CD4-positive, alpha-beta T cell treated with Interleukin-12 subunit alpha and Interleukin-12 subunit beta, for 1 hour (primary cell): ENCODE results near the gene TMEM54.

ENCODE experiments used
- DNase-seq: peaks from one replicate; pipeline ENCODE4 v3.0.0-alpha.2; 2020

The TMEM54 gene, protein sequence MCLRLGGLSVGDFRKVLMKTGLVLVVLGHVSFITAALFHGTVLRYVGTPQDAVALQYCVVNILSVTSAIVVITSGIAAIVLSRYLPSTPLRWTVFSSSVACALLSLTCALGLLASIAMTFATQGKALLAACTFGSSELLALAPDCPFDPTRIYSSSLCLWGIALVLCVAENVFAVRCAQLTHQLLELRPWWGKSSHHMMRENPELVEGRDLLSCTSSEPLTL

GRCh38 chr1:32900956-32901822 is at the start of gene TMEM54:
TSS of gene TMEM54 (minus strand) at chr1:32901389. CDS start at chr1:32901238, 151 bp downstream.
- DNase-seq = no peak

DNA sequence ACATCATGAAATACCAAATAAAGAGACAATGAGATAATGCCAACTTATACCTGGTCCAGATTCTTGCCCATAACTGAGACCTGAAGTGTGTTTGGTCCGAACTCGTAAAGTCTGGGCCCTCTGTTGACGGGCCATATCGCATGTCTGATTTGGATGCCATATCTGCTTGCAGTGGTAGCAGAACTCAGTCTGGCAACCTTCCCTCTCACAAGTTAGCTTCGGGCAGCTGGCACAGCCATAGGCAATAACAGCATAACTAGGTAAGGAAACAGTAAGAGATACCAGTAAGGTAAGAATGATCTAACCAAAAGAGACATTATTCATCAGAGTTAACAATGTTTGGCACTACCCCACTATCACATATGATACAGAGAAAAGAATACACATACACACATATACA is 48.3 kb upstream of the TMEM54 start:
- no peak for DNase-seq

DNA sequence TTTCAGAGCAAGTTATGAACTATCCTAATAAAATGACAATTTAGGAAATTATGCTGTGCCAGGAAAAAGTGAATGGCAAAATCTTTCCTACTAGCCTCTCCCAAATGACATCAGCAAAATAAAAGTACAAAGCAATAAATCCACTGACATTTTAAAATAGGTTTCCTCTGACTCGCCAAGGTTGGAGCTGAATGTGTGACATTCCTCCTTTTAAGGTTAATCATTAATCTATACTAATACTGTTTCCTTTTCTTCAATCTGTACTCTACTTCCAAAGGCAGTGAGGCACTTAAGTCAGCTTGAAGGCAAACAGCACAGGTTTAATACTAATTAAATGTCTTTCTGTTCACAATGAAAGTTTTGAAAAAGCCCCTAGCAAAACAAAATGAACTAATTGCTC is 47.7 kb upstream of the TMEM54 start:
- no peak for DNase-seq

DNA sequence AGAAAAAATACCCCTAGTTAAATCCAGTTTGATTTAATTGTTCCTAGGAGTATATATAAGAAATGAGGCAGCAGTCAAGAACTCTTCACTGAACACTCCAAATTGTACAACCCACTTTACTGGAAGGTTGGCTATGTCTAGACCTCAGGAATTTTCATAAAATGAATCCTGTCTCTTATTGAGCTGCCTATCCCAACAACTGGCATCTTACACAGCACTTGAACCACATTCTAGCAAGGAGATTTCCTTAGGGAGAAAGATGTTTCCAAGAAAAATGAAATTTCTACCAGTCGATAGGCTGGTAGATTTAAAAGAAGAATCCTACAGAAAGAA is 47.2 kb upstream of the TMEM54 start:
- no peak for DNase-seq

- DNase-seq = no peak
These were observed 46.6 kb upstream of the TMEM54 start for GRCh38 chr1:32947669-32948389.

- no peak for DNase-seq
These were observed 45.2 kb upstream of the TMEM54 start for GRCh38 chr1:32946413-32946812.

- DNase-seq = no peak
These were observed 43.0 kb upstream of the TMEM54 start for GRCh38 chr1:32944180-32944579.

GRCh38 chr1:32939655-32940371 is 38.6 kb upstream of the TMEM54 start:
- no peak for DNase-seq

GRCh38 chr1:32937061-32937460 is 35.9 kb upstream of the TMEM54 start:
- DNase-seq = no peak

DNA sequence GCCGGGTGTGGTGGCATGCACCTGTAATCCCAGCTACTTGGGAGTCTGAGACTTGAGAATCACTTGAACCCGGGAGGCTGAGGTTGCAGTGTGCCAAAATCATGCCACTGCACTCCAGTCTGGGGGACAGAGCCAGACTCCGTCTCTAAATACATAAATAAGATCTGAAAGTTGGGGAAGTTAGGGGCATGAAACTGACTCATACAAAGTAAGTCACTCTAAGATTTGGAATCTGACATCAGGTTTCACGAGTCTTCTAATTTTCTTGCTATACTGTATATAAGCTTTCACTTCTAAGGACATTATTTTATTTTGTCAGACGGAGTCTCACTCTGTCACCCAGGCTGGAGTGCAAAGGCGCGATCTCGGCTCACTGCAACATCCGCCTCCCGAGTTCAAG is 33.3 kb upstream of the TMEM54 start:
- DNase-seq = no peak

GRCh38 chr1:32933742-32934322 is 32.6 kb upstream of the TMEM54 start:
- DNase-seq = no peak

DNA sequence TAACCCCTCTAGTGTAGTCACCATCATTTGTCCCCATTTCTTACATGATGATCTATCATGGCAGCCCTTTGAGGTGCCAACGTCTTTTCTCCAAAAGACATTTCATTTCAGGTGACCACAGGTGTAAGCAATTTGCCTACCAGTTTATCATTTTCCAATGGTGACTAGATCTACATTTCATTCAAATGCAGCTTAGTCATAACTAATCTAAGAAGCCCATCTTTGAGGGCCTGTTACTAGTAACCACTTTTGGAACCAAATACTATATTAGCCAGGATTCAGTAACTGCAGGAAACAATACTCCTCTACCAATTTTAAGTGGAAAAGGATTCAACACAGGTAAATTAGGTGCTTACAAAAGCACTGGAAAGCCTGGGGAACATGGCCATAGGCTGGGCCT is 30.6 kb upstream of the TMEM54 start:
- DNase-seq = no peak

DNA sequence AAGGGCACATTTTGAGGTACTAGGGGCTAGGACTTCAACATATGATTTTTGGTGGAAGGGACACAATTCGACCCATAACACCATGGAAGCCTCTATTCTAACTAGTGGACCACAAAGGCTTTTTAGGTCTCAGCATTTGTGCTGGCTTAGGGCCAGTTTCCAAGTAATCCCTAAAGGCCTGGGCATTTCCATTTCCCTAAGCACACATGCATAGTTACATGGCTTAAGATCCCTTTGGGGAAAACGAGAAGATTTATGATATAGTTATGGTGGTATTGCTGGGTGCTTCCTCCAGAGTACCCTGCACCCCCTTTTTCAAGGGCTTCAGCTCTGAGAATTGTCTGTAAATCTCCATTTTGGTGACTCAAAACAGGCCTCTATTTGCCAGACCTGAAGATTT is 28.2 kb upstream of the TMEM54 start:
- no peak for DNase-seq

GRCh38 chr1:32928715-32929114 is 27.5 kb upstream of the TMEM54 start:
- DNase-seq = no peak

GRCh38 chr1:32928285-32928684 is 27.1 kb upstream of the TMEM54 start:
- no peak for DNase-seq

DNA sequence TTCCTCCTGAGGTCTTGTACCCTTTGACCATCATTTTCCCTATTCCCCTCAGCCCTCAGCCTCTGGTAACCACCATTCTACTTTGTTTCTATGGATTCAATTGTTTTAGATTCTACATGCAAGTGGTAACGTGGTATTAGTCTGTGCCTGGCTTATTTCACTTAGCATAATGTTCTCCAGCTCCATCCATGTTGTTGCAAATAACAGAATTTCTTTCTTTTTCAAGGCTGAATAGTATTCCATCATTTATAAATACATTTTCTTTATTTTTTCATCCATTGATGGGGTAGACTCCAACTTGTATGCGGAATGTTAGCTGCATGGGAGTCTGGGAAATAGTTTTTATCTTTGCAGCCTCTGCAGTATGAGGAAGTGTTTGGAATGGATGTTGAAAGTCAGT is 26.3 kb upstream of the TMEM54 start:
- no peak for DNase-seq

GRCh38 chr1:32926562-32926961 is 25.4 kb upstream of the TMEM54 start:
- DNase-seq = no peak

- DNase-seq = no peak
These were observed 24.4 kb upstream of the TMEM54 start for GRCh38 chr1:32925403-32926162.

DNA sequence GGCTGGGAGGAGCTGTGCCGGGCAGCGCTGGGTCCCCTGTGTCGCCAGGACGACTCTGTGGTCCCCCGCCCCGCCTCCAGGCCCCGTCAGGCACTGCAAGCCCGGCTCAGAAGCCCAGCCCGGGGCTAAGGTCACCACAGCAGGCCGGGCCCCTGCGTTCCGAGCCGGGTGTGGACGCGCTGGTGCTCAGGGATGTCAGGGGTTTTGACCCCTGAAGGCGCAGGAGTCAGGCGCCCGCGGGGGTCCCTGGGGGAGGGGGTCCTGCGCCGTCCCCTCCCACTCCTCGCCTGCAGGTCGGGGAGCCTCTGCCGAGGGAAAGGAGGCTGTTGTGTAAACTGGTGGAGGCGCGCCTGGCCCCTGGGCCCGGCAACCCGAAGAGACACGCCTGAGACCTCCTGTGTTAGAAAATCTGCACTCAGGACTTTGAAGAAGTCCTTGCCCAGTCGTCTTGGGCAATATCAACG is 23.7 kb upstream of the TMEM54 start:
- DNase-seq = no peak

DNA sequence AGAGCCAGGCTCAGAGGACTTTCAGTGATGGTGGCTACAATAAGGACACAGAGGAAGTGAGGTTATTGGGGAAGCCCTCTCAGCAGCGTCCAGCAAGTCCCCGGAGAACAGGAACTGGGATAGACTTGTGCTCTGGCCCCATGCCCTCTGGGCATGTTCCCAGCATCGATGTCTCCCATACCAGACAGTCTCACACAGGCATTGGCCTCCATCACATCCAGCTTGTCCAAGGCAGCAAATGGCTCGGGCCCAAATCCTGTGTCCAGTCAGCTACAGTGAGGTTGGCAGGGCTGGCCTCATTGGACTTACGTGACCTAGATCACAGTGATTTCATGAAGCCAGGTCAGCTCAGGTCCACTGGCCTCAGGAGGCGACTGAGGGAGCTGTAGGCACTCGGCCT is 19.6 kb upstream of the TMEM54 start:
- no peak for DNase-seq

DNA sequence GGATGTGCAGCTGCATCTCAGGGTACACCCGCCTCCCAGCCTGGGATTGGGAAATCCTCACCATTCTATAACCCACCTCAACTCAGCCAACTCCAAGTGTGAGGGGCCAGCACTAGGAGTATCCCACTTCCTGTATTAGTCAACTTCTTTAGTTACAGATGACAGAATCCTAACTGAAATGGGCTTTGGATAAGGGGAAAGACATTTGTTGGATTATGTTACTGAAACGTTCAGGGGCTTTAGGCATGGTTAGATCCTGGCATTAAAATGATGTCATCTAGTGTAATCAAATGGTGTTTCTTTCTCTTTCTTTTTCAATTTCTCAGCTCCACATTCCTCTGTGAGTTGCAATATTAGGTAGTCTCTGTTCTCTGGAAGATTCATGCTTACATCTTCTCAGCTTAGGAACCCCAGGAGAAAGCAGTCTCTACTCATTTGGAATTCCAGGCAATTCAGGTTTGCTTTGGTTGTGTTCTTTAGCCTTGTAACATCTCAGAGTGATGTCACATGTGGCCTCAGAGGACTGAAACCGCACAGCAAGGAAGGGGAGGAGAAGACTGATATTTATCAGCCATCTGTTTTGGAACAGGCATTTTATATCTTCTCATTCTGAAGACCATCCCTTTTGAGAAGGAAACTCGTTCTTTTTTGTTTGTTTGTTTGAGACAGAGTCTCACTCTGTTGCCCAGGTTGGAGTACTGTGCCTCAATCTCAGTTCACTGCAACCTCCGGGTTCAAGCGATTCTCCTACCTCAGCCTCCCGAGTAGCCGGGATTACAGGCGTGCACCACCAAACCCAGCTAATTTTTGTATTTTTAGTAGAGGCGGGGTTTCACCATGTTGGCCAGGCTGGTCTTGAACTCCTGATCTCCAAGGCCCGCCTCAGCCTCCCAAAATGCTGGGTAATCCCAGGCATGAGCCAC is 18.9 kb upstream of the TMEM54 start:
- no peak for DNase-seq
